Kidney capillary endothelial cell (primary cell): Measurements from ENCODE around the gene MFSD1.
"Not testable (repeated sequence)": the region's sequence is repeated elsewhere in the genome, so short reads cannot be mapped to it uniquely, and the experiment has no call there.

Experiments
- DNase-seq: peaks from one replicate; pipeline ENCODE4 v3.0.0-alpha.2; 2018; ENCODE audit warnings: low spot score

The MFSD1 gene

GRCh38 chr3:158776531-158776930, 25.3 kb upstream of the MFSD1 start:
- DNase-seq: no peak

- DNase-seq: no peak
Measured at GRCh38 chr3:158777161-158777873, 24.5 kb upstream of the MFSD1 start.

GRCh38 chr3:158780766-158781165, 21.1 kb upstream of the MFSD1 start:
- DNase-seq: no peak

GRCh38 chr3:158781191-158781590, 20.7 kb upstream of the MFSD1 start:
- DNase-seq: no peak

GRCh38 chr3:158781849-158782248, 20.0 kb upstream of the MFSD1 start:
- DNase-seq: no peak

GRCh38 chr3:158782283-158782989, 19.4 kb upstream of the MFSD1 start:
- DNase-seq: no peak

GRCh38 chr3:158783051-158783450, 18.8 kb upstream of the MFSD1 start:
- DNase-seq: no peak

- no peak for DNase-seq
Measured at GRCh38 chr3:158785972-158786371, 15.9 kb upstream of the MFSD1 start.

GRCh38 chr3:158788446-158788845, 13.4 kb upstream of the MFSD1 start:
- no peak for DNase-seq

GRCh38 chr3:158789592-158789991, 12.3 kb upstream of the MFSD1 start:
- DNase-seq: peak; percentile 50

- peak; percentile 81 for DNase-seq
Measured at GRCh38 chr3:158790901-158791589, 10.8 kb upstream of the MFSD1 start.

- not testable (repeated sequence) for DNase-seq
Measured at GRCh38 chr3:158791590-158791920, 10.3 kb upstream of the MFSD1 start.

GRCh38 chr3:158792709-158793108, 9.1 kb upstream of the MFSD1 start:
- DNase-seq: no peak

GRCh38 chr3:158794206-158794605, 7.6 kb upstream of the MFSD1 start:
- DNase-seq: no peak

GRCh38 chr3:158794936-158795518, 6.8 kb upstream of the MFSD1 start:
- DNase-seq: peak; percentile 51

- DNase-seq: peak; percentile 20
Measured at GRCh38 chr3:158801201-158801600, 653 bp upstream of the MFSD1 start.

- no peak for DNase-seq
Measured at GRCh38 chr3:158802409-158803268, 785 bp downstream of the MFSD1 start.

- DNase-seq: no peak
Measured at GRCh38 chr3:158804441-158804840, 2.6 kb downstream of the MFSD1 start.

- DNase-seq: no peak
Measured at GRCh38 chr3:158808697-158809096, 6.8 kb downstream of the MFSD1 start.

- DNase-seq: no peak
Measured at GRCh38 chr3:158809642-158810041, 7.8 kb downstream of the MFSD1 start.

GRCh38 chr3:158810823-158811724, 9.2 kb downstream of the MFSD1 start:
- no peak for DNase-seq
